Mesothelial cell of epicardium (in vitro differentiated cells): Measurements from ENCODE around the gene ADGRD1. TPM values are rescaled to one million over a fixed set of nuclear protein-coding genes. Genes with fewer than 3 reads are reported as not detected.
"Not testable (repeated sequence)": the region's sequence is repeated elsewhere in the genome, so short reads cannot be mapped to it uniquely, and the experiment has no call there.

Experiments
- DNase-seq, 2 experiments: peaks; one replicate each; pipeline ENCODE4 v3.0.0; 2021; ENCODE audit warnings: low spot score in 2 of 2; ENCODE audit not compliant: unreplicated experiment in 2 of 2
- H3K27ac Mint-ChIP-seq: 2 replicates; pipeline ENCODE4 v1.8.0; 2021; ENCODE audit warnings: mixed read lengths
- H3K27me3 Mint-ChIP-seq: 2 replicates; pipeline ENCODE4 v1.8.0; 2021; ENCODE audit warnings: low read depth, mixed read lengths
- H3K36me3 Mint-ChIP-seq: 2 replicates; pipeline ENCODE4 v1.8.0; 2021; ENCODE audit warnings: mixed read lengths
- H3K4me1 Mint-ChIP-seq: 2 replicates; pipeline ENCODE4 v1.8.0; 2021; ENCODE audit warnings: mixed read lengths
- H3K4me3 Mint-ChIP-seq: 2 replicates; pipeline ENCODE4 v1.8.0; 2021; ENCODE audit warnings: mild to moderate bottlenecking, moderate library complexity, mixed read lengths
- H3K9me3 Mint-ChIP-seq: 2 replicates; pipeline ENCODE4 v1.8.0; 2021; ENCODE audit warnings: mixed read lengths
- total RNA-seq: library from RNA; stranded (reverse); gene quantifications from 3 replicates; pipeline ENCODE4 v1.2.1, GENCODE V29; 2021
- TF ChIP-seq, protein P1 (sequence below): fragments of 200-600 bp; sonication (generic); IDR thresholded peaks from one replicate; pipeline ENCODE4 v1.5.0; 2021; ENCODE audit warnings: antibody characterized with exemption; ENCODE audit not compliant: unreplicated experiment

The ADGRD1 gene
- total RNA-seq, 1 donor from 2014 or later, result 7.2 TPM

DNA sequence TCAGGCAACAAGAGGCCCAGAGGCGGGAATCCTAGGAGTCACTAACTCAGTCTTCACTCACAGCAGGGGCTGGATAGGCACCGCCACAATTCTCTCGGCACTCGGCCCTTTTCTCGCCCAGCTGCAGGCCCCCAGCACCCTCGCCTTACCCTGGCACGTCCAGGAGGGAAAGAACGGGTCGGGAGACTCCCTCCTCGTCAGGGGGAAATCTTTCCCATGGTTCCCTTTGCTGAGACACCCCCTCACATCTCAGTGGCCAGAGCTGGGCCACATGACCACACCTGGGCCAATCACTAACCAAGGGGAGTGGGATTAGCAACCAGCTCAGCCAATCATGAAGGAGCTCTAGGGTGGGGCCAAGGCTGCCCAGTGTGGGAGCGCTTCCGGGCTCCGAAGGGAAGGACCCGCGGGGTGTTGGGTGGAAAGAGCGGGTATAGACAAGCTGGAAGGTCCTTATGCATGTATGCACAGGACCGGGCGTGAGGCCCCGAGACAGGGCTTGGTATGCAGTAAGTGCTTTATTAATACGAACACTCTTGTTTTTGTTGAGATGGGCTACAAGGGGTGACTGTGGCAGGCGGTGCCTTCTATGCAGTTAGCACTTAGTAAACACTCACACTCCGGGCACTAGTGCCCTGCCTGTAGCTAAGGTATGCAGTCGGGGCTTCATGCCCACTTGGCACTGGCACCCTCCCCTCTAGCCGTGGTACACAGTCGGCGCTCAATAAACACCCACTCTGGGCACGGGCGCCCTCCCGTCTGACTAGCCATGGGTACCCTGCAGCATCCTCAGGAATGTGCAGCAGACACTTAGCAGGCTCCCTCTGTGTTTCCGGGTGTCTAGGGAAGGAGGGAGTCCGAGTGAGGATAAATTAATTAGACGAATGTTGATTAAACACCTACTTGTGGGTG is 40.3 kb downstream of the ADGRD1 start:
- DNase-seq, result no peak
- Mint-ChIP-seq H3K4me3 (no peak overlapping the region), H3K9me3 (peaks cover 7% of the 10 kb centered on the region), H3K27ac (no peak overlapping the region), H3K27me3 (peaks cover 2% of the 10 kb centered on the region), H3K36me3 (peaks cover 2% of the 10 kb centered on the region), H3K4me1 (peaks cover 11% of the 10 kb centered on the region)
- TF ChIP-seq, protein P1, sequence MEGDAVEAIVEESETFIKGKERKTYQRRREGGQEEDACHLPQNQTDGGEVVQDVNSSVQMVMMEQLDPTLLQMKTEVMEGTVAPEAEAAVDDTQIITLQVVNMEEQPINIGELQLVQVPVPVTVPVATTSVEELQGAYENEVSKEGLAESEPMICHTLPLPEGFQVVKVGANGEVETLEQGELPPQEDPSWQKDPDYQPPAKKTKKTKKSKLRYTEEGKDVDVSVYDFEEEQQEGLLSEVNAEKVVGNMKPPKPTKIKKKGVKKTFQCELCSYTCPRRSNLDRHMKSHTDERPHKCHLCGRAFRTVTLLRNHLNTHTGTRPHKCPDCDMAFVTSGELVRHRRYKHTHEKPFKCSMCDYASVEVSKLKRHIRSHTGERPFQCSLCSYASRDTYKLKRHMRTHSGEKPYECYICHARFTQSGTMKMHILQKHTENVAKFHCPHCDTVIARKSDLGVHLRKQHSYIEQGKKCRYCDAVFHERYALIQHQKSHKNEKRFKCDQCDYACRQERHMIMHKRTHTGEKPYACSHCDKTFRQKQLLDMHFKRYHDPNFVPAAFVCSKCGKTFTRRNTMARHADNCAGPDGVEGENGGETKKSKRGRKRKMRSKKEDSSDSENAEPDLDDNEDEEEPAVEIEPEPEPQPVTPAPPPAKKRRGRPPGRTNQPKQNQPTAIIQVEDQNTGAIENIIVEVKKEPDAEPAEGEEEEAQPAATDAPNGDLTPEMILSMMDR, result no peak

DNA sequence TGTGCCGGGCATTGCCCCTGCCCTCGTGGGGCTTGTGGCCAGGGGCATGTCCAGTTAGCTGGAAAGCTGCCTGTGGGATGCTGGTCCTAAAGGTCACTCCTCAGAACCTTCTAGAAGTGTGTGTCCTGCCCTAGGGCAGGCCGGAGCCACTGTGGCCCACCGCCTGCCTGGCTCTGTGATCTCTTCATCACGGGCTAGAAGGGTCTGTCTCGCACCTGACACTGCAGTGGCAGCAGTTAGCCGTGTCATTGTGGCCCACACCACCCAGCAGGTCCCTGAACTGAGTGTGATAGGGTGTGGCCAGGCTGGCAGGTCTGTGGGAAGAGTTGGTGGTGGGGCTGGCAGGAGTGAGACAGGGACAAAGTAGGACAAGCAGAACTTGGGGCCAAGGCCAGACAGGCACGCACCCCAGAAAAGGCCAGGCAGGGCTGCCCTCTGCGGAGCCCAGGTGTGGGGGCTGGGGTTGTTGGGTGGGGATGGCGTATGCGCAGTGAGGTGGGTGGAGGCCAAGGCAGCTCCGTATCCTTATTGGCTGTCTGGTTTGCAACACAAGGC is 41.2 kb downstream of the ADGRD1 start:
- TF ChIP-seq, protein P1, result no peak
- H3K36me3 Mint-ChIP-seq, result peaks cover 2% of the 10 kb centered on the region

DNA sequence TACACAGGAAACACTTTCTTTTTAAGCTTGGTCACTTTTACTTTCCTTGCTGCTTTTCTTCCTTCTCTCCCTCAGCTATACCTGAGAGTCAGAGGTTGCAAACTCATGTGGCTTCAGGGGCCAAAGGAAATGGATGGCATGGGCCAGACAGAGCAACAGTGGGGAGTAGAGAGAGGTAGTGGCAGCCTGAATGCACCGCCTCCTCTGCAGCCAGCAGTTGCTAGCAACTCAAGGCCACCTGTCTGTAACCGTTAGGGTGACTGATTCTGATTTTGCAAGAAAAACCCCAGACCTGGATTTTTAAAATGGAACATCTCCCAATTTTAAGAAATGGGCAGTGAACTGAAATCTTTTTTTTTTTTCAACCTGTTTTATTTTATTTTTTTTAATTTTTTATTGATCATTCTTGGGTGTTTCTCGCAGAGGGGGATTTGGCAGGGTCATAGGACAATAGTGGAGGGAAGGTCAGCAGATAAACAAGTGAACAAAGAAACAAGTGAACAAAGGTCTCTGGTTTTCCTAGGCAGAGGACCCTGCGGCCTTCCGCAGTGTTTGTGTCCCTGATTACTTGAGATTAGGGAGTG is 41.8 kb downstream of the ADGRD1 start:
- H3K4me1 Mint-ChIP-seq, result not testable (repeated sequence)

More for the DNA sequence above, 41.2 kb downstream of the ADGRD1 start:
- Mint-ChIP-seq H3K9me3 (peaks cover 14% of the 10 kb centered on the region), H3K27ac (no peak overlapping the region), H3K4me3 (no peak overlapping the region), H3K27me3 (peaks cover 2% of the 10 kb centered on the region), H3K4me1 (peaks cover 11% of the 10 kb centered on the region)
- no peak for DNase-seq

DNA sequence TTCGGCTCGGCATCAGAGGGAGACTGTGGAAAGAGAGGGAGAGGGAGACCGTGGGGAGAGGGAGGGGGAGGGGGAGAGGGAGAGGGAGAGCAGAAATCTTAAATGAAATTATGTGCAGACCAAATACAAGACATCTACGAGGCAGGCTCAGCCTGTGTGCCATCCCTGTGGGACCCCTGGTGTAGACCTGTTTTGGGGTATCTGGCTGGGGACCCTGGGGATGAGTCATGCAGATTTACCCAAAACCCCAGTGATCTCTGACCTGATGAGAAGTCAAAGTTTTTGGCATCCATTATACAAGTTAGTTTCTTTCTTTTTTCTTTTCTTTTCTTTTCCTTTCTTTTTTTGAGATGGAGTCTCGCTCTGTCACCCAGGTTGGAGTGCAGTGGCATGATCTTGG is 44.4 kb downstream of the ADGRD1 start:
- no peaks in the 10 kb centered on the region for H3K27me3 Mint-ChIP-seq
- no peak overlapping the region for H3K4me3 Mint-ChIP-seq
- H3K27ac Mint-ChIP-seq, result no peak overlapping the region
- TF ChIP-seq, protein P1, result no peak
- DNase-seq, result no peak
- no peaks in the 10 kb centered on the region for H3K4me1 Mint-ChIP-seq
- H3K36me3 Mint-ChIP-seq, result peaks cover 2% of the 10 kb centered on the region
- peaks cover 17% of the 10 kb centered on the region for H3K9me3 Mint-ChIP-seq

More for the DNA sequence above, 41.8 kb downstream of the ADGRD1 start:
- DNase-seq, H3K27ac Mint-ChIP-seq, H3K27me3 Mint-ChIP-seq, H3K4me3 Mint-ChIP-seq, H3K36me3 Mint-ChIP-seq: not testable (repeated sequence)
- H3K9me3 Mint-ChIP-seq, result peaks cover 17% of the 10 kb centered on the region

DNA sequence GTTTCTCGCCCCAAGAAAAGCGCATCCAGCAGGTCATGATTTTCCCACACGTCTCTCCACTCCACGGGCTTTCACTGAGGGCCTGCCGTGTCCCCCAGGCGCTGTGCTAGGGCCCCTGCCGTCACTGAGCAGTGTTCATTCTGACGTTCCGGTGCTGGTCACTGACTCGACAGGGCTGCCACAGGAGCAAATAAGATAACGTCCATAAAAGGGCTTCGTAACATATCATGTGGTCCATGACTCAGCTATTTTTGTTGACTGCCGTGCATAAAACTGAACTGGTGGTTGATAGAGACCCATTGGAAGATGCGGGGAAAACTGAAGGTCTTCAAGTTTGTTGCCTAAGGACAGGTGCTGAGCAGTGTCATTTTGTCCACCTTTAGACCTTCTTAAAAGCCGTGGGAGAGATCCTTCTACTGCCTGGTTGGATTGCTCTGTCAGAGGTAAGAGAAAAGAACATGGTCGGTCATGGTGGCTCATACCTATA is 46.3 kb downstream of the ADGRD1 start:
- H3K27me3 Mint-ChIP-seq, result no peaks in the 10 kb centered on the region
- no peaks in the 10 kb centered on the region for H3K4me1 Mint-ChIP-seq
- TF ChIP-seq, protein P1, result no peak
- no peak overlapping the region for H3K27ac Mint-ChIP-seq
- H3K9me3 Mint-ChIP-seq, result peaks cover 17% of the 10 kb centered on the region
- no peak overlapping the region for H3K4me3 Mint-ChIP-seq
- DNase-seq, result no peak
- H3K36me3 Mint-ChIP-seq, result peaks cover 2% of the 10 kb centered on the region

DNA sequence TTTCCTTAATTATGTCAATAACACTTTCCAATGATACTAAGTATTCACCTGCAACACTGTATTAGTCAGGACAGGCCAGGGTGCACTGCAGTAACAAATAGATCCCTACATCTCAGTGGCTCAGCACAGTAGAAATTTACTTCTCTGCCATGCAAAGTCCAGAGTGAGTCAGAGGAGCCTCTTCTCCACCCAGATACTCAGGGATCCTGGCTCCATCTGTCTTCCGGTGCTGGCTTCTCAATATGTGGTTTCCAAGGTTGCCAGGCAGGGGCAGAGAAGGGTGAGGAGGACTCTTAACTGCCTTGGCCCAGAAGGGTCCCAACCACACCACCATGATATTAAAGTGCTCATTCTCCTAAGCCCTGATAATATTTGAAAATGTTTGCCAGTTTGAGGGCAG is 47.8 kb downstream of the ADGRD1 start:
- Mint-ChIP-seq H3K27ac (no peak overlapping the region), H3K4me1 (no peaks in the 10 kb centered on the region), H3K36me3 (peaks cover 2% of the 10 kb centered on the region), H3K4me3 (no peak overlapping the region), H3K27me3 (no peaks in the 10 kb centered on the region), H3K9me3 (peaks cover 17% of the 10 kb centered on the region)
- DNase-seq, result no peak
- TF ChIP-seq, protein P1, result no peak
